Keratinocyte (primary cell): ENCODE data around the gene ZSCAN21. TPM values are rescaled to one million over a fixed set of nuclear protein-coding genes. Genes with fewer than 3 reads are reported as not detected.

Experiments
- DNase-seq: peaks from one replicate; pipeline ENCODE4 v3.0.0-alpha.2; 2011; ENCODE audit warnings: low read depth, missing footprints, low spot score
- FAIRE-seq: peaks from 2 replicates; lab custom pipeline; 2011; peaks lifted over from hg19 to GRCh38; lab: Jason Lieb, UNC
- H2AFZ ChIP-seq: 2 replicates; pipeline ENCODE4 v1.6.0; 2012; ENCODE audit warnings: low read length, control low read depth, inconsistent platforms; ENCODE audit not compliant: control insufficient read depth
- H3K27ac ChIP-seq: 2 replicates; pipeline ENCODE4 v1.5.1; 2011; ENCODE audit warnings: low read length; ENCODE audit not compliant: control insufficient read depth, insufficient read depth
- H3K27me3 ChIP-seq: 3 replicates; pipeline ENCODE4 v1.6.0; 2011; ENCODE audit warnings: low read length; ENCODE audit not compliant: control insufficient read depth, insufficient read depth; ENCODE audit errors: extremely low read depth
- H3K36me3 ChIP-seq, 2 experiments: 2 replicates in 1 of 2; 3 replicates in 1 of 2; pipeline ENCODE4 v1.5.1; 2011; ENCODE audit warnings: low read length in 2 of 2, mild to moderate bottlenecking in 1 of 2; ENCODE audit not compliant: control insufficient read depth in 2 of 2, insufficient read depth in 2 of 2; ENCODE audit errors: extremely low read depth in 1 of 2
- H3K4me1 ChIP-seq: 3 replicates; pipeline ENCODE4 v1.5.1; 2011; ENCODE audit warnings: low read length; ENCODE audit not compliant: control insufficient read depth, insufficient read depth; ENCODE audit errors: extremely low read depth
- H3K4me2 ChIP-seq: 3 replicates; pipeline ENCODE4 v1.6.0; 2011; ENCODE audit warnings: low read depth, low read length; ENCODE audit not compliant: control insufficient read depth, insufficient read depth; ENCODE audit errors: extremely low read depth
- H3K4me3 ChIP-seq, 3 experiments: fragments of 200-600 bp in 1 of 3; sonication (generic) in 1 of 3; 2 replicates in 2 of 3; 3 replicates in 1 of 3; pipeline ENCODE4 v1.5.1; 2011 to 2016; ENCODE audit warnings: low read length in 3 of 3, mild to moderate bottlenecking in 3 of 3, control low read depth in 2 of 3, inconsistent platforms in 1 of 3, low read depth in 1 of 3, mixed read lengths in 1 of 3, mixed run types in 1 of 3, moderate library complexity in 1 of 3; ENCODE audit not compliant: control insufficient read depth in 2 of 3, insufficient read depth in 2 of 3; ENCODE audit errors: extremely low read depth in 1 of 3
- H3K79me2 ChIP-seq: 2 replicates; pipeline ENCODE4 v1.6.0; 2012; ENCODE audit warnings: low read length; ENCODE audit not compliant: control insufficient read depth, insufficient read depth
- H3K9ac ChIP-seq: 3 replicates; pipeline ENCODE4 v1.6.0; 2011; ENCODE audit warnings: low read length; ENCODE audit not compliant: control insufficient read depth, insufficient read depth; ENCODE audit errors: extremely low read depth
- H3K9me1 ChIP-seq: 3 replicates; pipeline ENCODE4 v1.6.0; 2011; ENCODE audit warnings: low read length; ENCODE audit not compliant: control insufficient read depth, insufficient read depth; ENCODE audit errors: extremely low read depth
- H3K9me3 ChIP-seq: 2 replicates; pipeline ENCODE4 v1.5.1; 2012; ENCODE audit warnings: low read depth, low read length; ENCODE audit not compliant: control insufficient read depth
- H4K20me1 ChIP-seq: 3 replicates; pipeline ENCODE4 v1.6.0; 2011; ENCODE audit warnings: low read length; ENCODE audit not compliant: control insufficient read depth, insufficient read depth; ENCODE audit errors: extremely low read depth
- CTCF ChIP-seq, 3 experiments: IDR thresholded peaks in 1 of 3; conservative IDR thresholded peaks in 1 of 3; optimal IDR thresholded peaks in 1 of 3; 2 replicates in 2 of 3; 3 replicates in 1 of 3; pipeline versions ENCODE3 to v1.5.1; 2011; ENCODE audit warnings: low read length in 3 of 3, mild to moderate bottlenecking in 3 of 3, moderate library complexity in 2 of 3, control low read depth in 1 of 3, inconsistent platforms in 1 of 3; ENCODE audit not compliant: insufficient read depth in 2 of 3; ENCODE audit errors: extremely low read depth in 1 of 3
- EZH2 ChIP-seq: IDR thresholded peaks from one replicate; pipeline ENCODE4 v1.6.1; 2012; ENCODE audit warnings: inconsistent platforms, mild to moderate bottlenecking, low read length, moderate library complexity
- dilution Hi-C: fragments of 300-500 bp; cut with MboI; formaldehyde crosslinking; loops from one replicate; pipeline ENCODE4 v1.7.0; 2020; ENCODE audit warnings: low sequenced_read_pairs; ENCODE audit not compliant: extremely low pct_ligation_motif_present
- polyA plus RNA-seq, 5 experiments: library from polyadenylated mRNA; depleted of rRNA in 3 of 5; stranded (reverse) in 3 of 5; stranded (forward) in 1 of 5; unstranded in 1 of 5; fragments of >200 nt; gene quantifications; 1 replicate in 1 of 5; 2 replicates in 3 of 5; 3 replicates in 1 of 5; pipeline versions ENCODE4 v1.2.1 to v1.2.3, GENCODE V29; 2011 to 2012; ENCODE audit warnings: missing spikeins in 2 of 5, low read depth in 1 of 5, low replicate concordance in 1 of 5

The ZSCAN21 gene
- polyA plus RNA-seq, 1 donor (not counting 4 experiments of a cell fraction or from before 2014, with no cell fraction given) = 12.6 TPM

- dilution Hi-C loops = no loop called here
- H3K4me2 ChIP-seq = peak overlapping the region; percentile 7
- no peaks in the 10 kb centered on the region for H3K9me3 ChIP-seq
- H3K27ac ChIP-seq = peak overlapping the region; percentile 37
- no peak overlapping the region for H3K4me3 ChIP-seq
- DNase-seq (no peak), FAIRE-seq (peak; percentile 34)
- H3K79me2 ChIP-seq = peaks cover 2% of the 10 kb centered on the region
- H3K27me3 ChIP-seq = no peaks in the 10 kb centered on the region
- H3K9ac ChIP-seq = peak overlapping the region; percentile 24
- no peak overlapping the region for H2AFZ ChIP-seq
- no peaks in the 10 kb centered on the region for H4K20me1 ChIP-seq
- H3K9me1 ChIP-seq = no peaks in the 10 kb centered on the region
- TF ChIP-seq CTCF (optimal IDR thresholded peaks at IDR 0.05 in 1 of 3, IDR thresholded peaks at IDR 0.05 in 1 of 3, conservative IDR thresholded peaks at IDR 0.05 in 1 of 3; ENCODE audit: extremely low read depth in 1 of 3, insufficient read depth in 2 of 3, low read length in 3 of 3) = no peak
- TF ChIP-seq EZH2 = no peak
- H3K4me1 ChIP-seq = peaks cover 34% of the 10 kb centered on the region
- H3K36me3 ChIP-seq = peaks cover 38 to 39% of the 10 kb centered on the region in 2 experiments
Observed at GRCh38 chr7:100029596-100029995, 20.0 kb upstream of the ZSCAN21 start.

GRCh38 chr7:100033526-100033925 lies 16.0 kb upstream of the ZSCAN21 start:
- Histone ChIP-seq H2AFZ (no peak overlapping the region), H3K9me3 (no peaks in the 10 kb centered on the region), H3K4me1 (peaks cover 14% of the 10 kb centered on the region), H3K9me1 (no peaks in the 10 kb centered on the region), H3K4me2 (no peak overlapping the region), H3K4me3 (no peak overlapping the region), H4K20me1 (no peaks in the 10 kb centered on the region), H3K79me2 (peaks cover 4% of the 10 kb centered on the region), H3K27ac (no peak overlapping the region), H3K27me3 (no peaks in the 10 kb centered on the region), H3K36me3 (peaks cover 39 to 44% of the 10 kb centered on the region in 2 experiments), H3K9ac (no peak overlapping the region)
- dilution Hi-C loops = no loop called here
- DNase-seq (no peak), FAIRE-seq (no peak)
- TF ChIP-seq EZH2 = no peak
- no peak for TF ChIP-seq CTCF (optimal IDR thresholded peaks at IDR 0.05 in 1 of 3, IDR thresholded peaks at IDR 0.05 in 1 of 3, conservative IDR thresholded peaks at IDR 0.05 in 1 of 3; ENCODE audit: extremely low read depth in 1 of 3, insufficient read depth in 2 of 3, low read length in 3 of 3)
